LNCaP clone FGC (cell line): ENCODE results near the gene TMEM8B.

Experiments used
- DNase-seq: peaks from one replicate; pipeline ENCODE4 v3.0.0-alpha.2; 2011; ENCODE audit warnings: low read depth
- H3K4me3 ChIP-seq: 2 replicates; pipeline ENCODE4 v1.5.1; 2011; ENCODE audit warnings: mild to moderate bottlenecking, low read depth, low read length, control low read depth
- CTCF ChIP-seq: IDR thresholded peaks from 2 replicates; pipeline ENCODE4 v1.5.1; 2012; ENCODE audit warnings: mild to moderate bottlenecking; ENCODE audit not compliant: control insufficient read depth, insufficient read depth; ENCODE audit errors: extremely low read depth

The TMEM8B gene

GRCh38 chr9:35811381-35812024, 17.5 kb upstream of the TMEM8B start:
- no peak for TF ChIP-seq CTCF
- no peak for DNase-seq

GRCh38 chr9:35812025-35812602, 16.9 kb upstream of the TMEM8B start, which contains the start of gene SPAG8:
Gene SPAG8, minus strand, starts transcription at chr9:35812262. Its CDS starts 115 bp downstream, at chr9:35812147.
- DNase-seq, result peak; percentile 91
- TF ChIP-seq CTCF, result no peak
- H3K4me3 ChIP-seq, result peak within 1 kb of the TSS; percentile 46

More at GRCh38 chr9:35811381-35812024, 17.5 kb upstream of the TMEM8B start:
- peak overlapping the region; percentile 46 for H3K4me3 ChIP-seq

- H3K4me3 ChIP-seq, result peak overlapping the region; percentile 83
- TF ChIP-seq CTCF, result peak; percentile 29; the same call in 1 of the 2 replicates
- no peak for DNase-seq
Observed at GRCh38 chr9:35813434-35814105, 15.5 kb upstream of the TMEM8B start.

- no peak for DNase-seq
- H3K4me3 ChIP-seq, result peak overlapping the region; percentile 83
- peak; percentile 37; the same call in 1 of the 2 replicates for TF ChIP-seq CTCF
Observed at GRCh38 chr9:35814106-35814840, 14.8 kb upstream of the TMEM8B start.

GRCh38 chr9:35814841-35815543, 14.0 kb upstream of the TMEM8B start, which contains the start of gene HINT2:
Gene HINT2, minus strand, starts transcription at chr9:35815042. Its CDS starts 63 bp downstream, at chr9:35814979.
- DNase-seq, result peak; percentile 98
- 0 out of 2 replicates have a peak, but pooled peaks have one; percentile 7 for TF ChIP-seq CTCF

GRCh38 chr9:35816708-35817107, 12.3 kb upstream of the TMEM8B start:
- DNase-seq, result no peak
- TF ChIP-seq CTCF, result no peak
- H3K4me3 ChIP-seq, result no peak overlapping the region

More at GRCh38 chr9:35814841-35815543, 14.0 kb upstream of the TMEM8B start, which contains the start of gene HINT2:
- peak within 1 kb of the TSS; percentile 83 for H3K4me3 ChIP-seq
